GM12801 (cell line): ENCODE results near the gene PRPF4.

Experiments
- TF ChIP-seq, protein P1 (sequence below): IDR thresholded peaks from one replicate; pipeline ENCODE4 v1.5.1; 2011; ENCODE audit warnings: control low read depth; ENCODE audit not compliant: insufficient read length; ENCODE audit errors: extremely low read depth

The PRPF4 gene

DNA sequence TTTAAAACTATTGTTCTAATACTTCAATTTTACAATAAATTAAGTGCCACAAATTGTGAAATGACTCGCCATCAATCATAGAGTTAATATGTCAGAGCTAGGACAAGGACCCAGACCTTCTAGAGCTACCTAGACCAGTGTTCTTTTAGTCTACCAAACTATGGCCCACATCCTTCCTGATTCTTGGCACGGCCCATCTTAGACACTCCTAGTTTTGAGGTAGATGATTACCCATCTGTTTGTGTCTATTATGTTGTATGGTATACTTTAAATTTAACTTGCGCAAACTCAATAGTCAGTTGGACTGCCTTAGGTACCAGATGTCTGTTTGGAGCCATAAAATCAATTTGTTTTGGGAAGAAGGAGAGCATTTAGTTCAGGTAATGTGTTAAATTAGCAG, 17.6 kb upstream of the PRPF4 start:
- TF ChIP-seq, protein P1, sequence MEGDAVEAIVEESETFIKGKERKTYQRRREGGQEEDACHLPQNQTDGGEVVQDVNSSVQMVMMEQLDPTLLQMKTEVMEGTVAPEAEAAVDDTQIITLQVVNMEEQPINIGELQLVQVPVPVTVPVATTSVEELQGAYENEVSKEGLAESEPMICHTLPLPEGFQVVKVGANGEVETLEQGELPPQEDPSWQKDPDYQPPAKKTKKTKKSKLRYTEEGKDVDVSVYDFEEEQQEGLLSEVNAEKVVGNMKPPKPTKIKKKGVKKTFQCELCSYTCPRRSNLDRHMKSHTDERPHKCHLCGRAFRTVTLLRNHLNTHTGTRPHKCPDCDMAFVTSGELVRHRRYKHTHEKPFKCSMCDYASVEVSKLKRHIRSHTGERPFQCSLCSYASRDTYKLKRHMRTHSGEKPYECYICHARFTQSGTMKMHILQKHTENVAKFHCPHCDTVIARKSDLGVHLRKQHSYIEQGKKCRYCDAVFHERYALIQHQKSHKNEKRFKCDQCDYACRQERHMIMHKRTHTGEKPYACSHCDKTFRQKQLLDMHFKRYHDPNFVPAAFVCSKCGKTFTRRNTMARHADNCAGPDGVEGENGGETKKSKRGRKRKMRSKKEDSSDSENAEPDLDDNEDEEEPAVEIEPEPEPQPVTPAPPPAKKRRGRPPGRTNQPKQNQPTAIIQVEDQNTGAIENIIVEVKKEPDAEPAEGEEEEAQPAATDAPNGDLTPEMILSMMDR: no peak

DNA sequence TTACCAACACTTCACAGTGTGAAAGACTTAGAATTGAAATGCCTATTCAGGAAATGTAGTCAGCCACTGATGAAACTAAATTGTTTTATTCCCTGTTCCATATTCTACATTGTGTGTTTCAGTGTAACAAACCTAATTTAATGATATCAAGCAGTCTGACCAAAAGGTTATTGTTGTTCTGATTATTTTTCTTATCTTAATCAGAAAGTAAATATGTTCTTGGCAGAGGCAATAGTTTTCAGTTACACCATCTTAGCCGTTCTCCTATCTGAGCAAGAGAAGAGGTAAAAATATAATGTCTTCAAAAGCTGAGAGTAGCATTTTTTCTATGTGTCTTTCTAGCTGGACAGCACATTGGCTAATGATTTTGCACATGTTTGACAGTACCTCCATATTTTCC, 17.2 kb upstream of the PRPF4 start:
- TF ChIP-seq, protein P1: no peak

DNA sequence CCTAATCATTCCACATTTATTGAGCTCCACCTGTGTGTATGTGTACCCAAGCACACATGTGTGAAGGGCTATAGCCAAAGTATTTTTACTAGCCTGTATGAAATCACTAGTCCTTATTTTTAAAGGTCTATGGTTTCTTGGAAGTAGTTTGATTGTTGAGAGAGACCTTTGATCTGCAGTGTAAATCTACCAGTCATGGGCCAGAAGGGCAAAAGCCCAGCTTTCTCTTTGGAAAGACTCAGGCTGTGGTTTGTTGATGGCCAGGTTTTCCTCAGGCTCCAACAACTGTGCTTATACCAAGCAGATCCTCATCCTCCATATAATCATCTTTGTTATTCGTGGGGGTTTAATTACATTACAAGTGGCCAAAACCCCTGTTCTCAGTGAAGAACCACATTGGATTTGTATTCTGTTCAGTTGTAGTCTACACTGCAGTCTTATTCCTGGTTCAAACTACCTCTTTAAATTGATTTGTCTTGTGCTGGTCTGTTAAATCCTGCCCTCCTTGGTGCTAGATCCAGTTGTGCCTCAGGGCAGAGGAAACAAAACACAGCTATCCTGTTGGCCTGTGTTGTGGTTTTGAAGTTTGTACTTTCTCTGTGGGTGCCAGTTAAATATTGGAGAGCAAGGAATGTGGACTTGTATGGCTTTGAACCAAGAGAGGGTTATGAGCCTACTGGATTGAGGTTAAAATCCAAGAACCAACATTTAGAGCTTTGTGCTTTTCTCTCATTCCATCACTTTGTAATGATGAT, 13.4 kb upstream of the PRPF4 start:
- TF ChIP-seq, protein P1: no peak

DNA sequence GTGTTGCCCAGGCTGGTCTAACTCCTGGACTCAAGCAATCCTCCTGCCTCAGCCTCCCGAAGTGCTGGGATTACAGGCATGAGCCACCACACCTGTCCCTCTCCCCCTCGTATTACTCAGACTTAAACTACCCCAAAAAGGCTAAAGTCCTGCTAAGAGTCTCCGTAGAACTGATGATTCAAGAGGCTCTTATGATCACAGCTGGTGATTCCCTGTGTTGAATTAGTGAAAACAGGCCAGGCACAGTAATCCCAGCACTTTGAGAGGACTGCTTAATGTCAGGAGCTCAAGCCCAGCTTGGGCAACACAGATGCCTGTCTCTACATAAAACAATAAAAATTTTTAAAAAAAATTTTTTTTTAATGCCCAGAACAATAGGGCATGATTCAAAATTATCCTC, 9.3 kb upstream of the PRPF4 start:
- TF ChIP-seq, protein P1: no peak

DNA sequence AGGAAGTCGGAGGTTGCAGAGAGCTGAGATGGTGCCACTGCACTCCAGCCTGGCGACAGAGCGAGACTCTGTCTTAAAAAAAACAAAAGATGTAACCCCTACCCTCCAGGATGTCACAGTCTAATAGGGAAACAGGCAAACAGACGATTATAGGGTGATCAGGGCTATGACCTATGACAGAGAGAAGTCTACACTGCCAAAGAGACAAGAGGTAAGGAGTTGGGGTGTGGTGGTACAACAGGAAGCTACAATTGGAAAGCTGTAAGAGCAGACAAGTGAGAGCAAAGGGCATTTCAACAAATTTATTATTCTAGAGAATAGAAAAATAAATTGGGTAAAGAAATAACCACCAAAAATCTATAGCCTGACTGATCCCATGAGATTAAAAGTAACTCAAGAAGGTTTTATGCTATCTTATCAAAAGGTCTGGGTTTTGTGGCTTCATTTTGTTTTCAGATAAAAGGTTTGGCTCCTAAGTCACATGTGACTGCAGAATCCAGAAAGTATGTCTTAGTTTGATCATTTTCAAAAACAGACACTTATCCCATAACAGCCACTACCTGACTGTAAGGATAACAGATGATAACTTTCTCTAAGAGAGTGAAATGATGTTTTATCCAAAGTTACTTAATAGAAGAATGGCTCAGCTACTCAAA, 7.4 kb upstream of the PRPF4 start:
- TF ChIP-seq, protein P1: no peak

DNA sequence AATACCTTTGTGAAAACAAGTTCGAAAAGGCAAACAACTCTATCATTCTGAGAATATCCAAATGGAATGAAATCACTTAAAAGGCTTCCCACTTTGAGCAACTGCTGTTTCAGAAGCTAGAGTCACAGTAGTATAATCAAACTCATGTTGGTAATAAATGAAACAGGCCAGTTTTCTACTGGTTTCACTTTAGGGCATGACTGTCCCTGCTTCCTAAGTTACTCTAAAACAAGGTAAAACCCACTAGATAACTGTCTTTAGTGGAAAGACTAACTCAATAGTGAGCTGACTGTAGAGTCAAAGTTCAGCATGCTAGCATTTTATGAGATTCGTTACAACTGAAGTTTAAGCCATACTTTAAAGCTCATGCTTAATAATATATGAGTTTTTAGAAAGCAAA, 6.1 kb upstream of the PRPF4 start:
- TF ChIP-seq, protein P1: no peak

DNA sequence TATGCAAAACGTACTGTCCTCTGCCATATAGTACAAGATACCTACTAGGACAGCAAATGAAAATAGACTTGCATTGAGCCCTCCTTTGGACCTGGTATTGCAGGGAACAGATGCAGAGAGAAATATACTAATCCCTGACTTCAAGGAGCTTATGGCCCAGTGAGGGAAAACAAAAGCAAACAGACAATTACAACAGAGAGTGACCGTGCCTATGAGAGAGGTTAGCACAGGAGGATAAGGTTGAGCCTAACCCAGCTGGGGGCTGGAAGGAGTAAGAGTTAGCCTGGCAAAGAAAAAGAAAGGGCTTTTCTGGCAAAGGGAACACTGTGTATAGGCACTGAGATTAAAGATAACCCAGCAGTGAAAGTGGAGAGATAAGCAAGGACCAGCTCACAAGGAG, 5.6 kb upstream of the PRPF4 start:
- TF ChIP-seq, protein P1: no peak
